HepG2 (cell line): Measurements from ENCODE around the gene NRL. TPM values are rescaled to one million over a fixed set of nuclear protein-coding genes. Genes with fewer than 3 reads are reported as not detected.

Experiments used
- CBX1 ChIP-seq: IDR thresholded peaks from one replicate; pipeline ENCODE4 v1.6.1; 2016; ENCODE audit warnings: antibody characterized with exemption, low read depth
- CBX2 ChIP-seq, 2 experiments: fragments of 200-600 bp in 1 of 2; sonication (generic); formaldehyde crosslinking in 1 of 2; IDR thresholded peaks; 2 replicates each; pipeline versions ENCODE4 v1.7.0 to v1.8.1; 2018 to 2022; ENCODE audit warnings: low read depth in 2 of 2, low read length in 1 of 2, mild to moderate bottlenecking in 1 of 2, missing genetic modification reagents in 1 of 2
- CREM ChIP-seq, 2 experiments: sonication (generic) in 1 of 2; formaldehyde crosslinking in 1 of 2; IDR thresholded peaks; 2 replicates each; pipeline versions ENCODE4 v1.4.0 to v1.6.1; 2016 to 2020; ENCODE audit warnings: antibody characterized with exemption in 1 of 2, mild to moderate bottlenecking in 1 of 2, missing genetic modification reagents in 1 of 2
- FOXC1 ChIP-seq: sonication (generic); formaldehyde crosslinking; IDR thresholded peaks from 2 replicates; pipeline ENCODE4 v1.8.0; 2022; ENCODE audit warnings: mild to moderate bottlenecking, missing genetic modification reagents, borderline replicate concordance
- IKZF1 ChIP-seq: fragments of 450-650 bp; IDR thresholded peaks from 2 replicates; pipeline ENCODE4 v1.7.1; 2016
- MED13 ChIP-seq: sonication (generic); formaldehyde crosslinking; IDR thresholded peaks from 2 replicates; pipeline ENCODE4 v1.5.0; 2020; ENCODE audit warnings: missing genetic modification reagents
- MTA1 ChIP-seq: sonication (generic); formaldehyde crosslinking; IDR thresholded peaks from 2 replicates; pipeline ENCODE4 v1.4.0; 2020; ENCODE audit warnings: missing genetic modification reagents, mild to moderate bottlenecking, borderline replicate concordance
- MTA3 ChIP-seq: sonication (generic); formaldehyde crosslinking; IDR thresholded peaks from 2 replicates; pipeline ENCODE4 v1.4.0; 2020; ENCODE audit warnings: missing genetic modification reagents
- TEAD2 ChIP-seq: sonication (generic); formaldehyde crosslinking; IDR thresholded peaks from 2 replicates; pipeline ENCODE4 v1.9.0; 2021; ENCODE audit warnings: missing genetic modification reagents
- WIZ ChIP-seq: sonication (generic); formaldehyde crosslinking; IDR thresholded peaks from 2 replicates; pipeline ENCODE4 v1.5.1; 2020; ENCODE audit warnings: mild to moderate bottlenecking, missing genetic modification reagents
- ZFAT ChIP-seq: sonication (generic); formaldehyde crosslinking; conservative IDR thresholded peaks from 2 replicates; pipeline ENCODE4 v1.8.1; 2023; ENCODE audit warnings: missing genetic modification reagents, inconsistent platforms
- ZNF232 ChIP-seq: sonication (generic); formaldehyde crosslinking; IDR thresholded peaks from 2 replicates; pipeline ENCODE4 v1.4.0; 2020; ENCODE audit warnings: missing genetic modification reagents, borderline replicate concordance
- ZNF263 ChIP-seq: sonication (generic); formaldehyde crosslinking; IDR thresholded peaks from 2 replicates; pipeline ENCODE4 v1.4.0; 2020; ENCODE audit warnings: missing genetic modification reagents
- ZNF33A ChIP-seq: sonication (generic); formaldehyde crosslinking; IDR thresholded peaks from 2 replicates; pipeline ENCODE4 v1.5.1; 2020; ENCODE audit warnings: missing genetic modification reagents, mild to moderate bottlenecking, moderate library complexity, borderline replicate concordance
- ZNF382 ChIP-seq: sonication (generic); formaldehyde crosslinking; IDR thresholded peaks from 2 replicates; pipeline ENCODE4 v1.5.0; 2020; ENCODE audit warnings: missing genetic modification reagents, mild to moderate bottlenecking, borderline replicate concordance
- ZNF607 ChIP-seq: sonication (generic); formaldehyde crosslinking; IDR thresholded peaks from 2 replicates; pipeline ENCODE4 v1.5.1; 2020; ENCODE audit warnings: missing genetic modification reagents, mild to moderate bottlenecking, borderline replicate concordance
- ZNF629 ChIP-seq: sonication (generic); formaldehyde crosslinking; conservative IDR thresholded peaks from 2 replicates; pipeline ENCODE4 v1.5.0; 2020; ENCODE audit warnings: missing genetic modification reagents
- ZNF747 ChIP-seq: sonication (generic); formaldehyde crosslinking; IDR thresholded peaks from 2 replicates; pipeline ENCODE4 v1.8.1; 2023; ENCODE audit warnings: missing genetic modification reagents, mild to moderate bottlenecking, borderline replicate concordance
- ZNF83 ChIP-seq: sonication (generic); formaldehyde crosslinking; IDR thresholded peaks from 2 replicates; pipeline ENCODE4 v1.4.0; 2020; ENCODE audit warnings: missing genetic modification reagents, mild to moderate bottlenecking, borderline replicate concordance
- ZSCAN21 ChIP-seq: sonication (generic); formaldehyde crosslinking; IDR thresholded peaks from 2 replicates; pipeline ENCODE4 v1.8.0; 2022; ENCODE audit warnings: mild to moderate bottlenecking, missing genetic modification reagents, moderate library complexity, borderline replicate concordance
- polyA plus RNA-seq, 8 experiments: library from polyadenylated mRNA; depleted of rRNA in 3 of 8; stranded (reverse) in 7 of 8; unstranded in 1 of 8; fragments of >200 nt; fragmentation: Illumina TruSeq in 4 of 8; extraction: Trizol in 4 of 8; gene quantifications; 2 replicates each; pipeline versions ENCODE4 v1.2.1 to v1.2.3, GENCODE V29; 2011 to 2016; ENCODE audit warnings: low read depth in 4 of 8, missing spikeins in 1 of 8, mixed read lengths in 1 of 8; ENCODE audit not compliant: insufficient read depth in 1 of 8
- total RNA-seq, 5 experiments: library from RNA; depleted of rRNA; stranded (reverse); fragments of >200 nt; fragmentation: Illumina TruSeq; extraction: Trizol; gene quantifications; 2 replicates each; pipeline ENCODE4 v1.2.3, GENCODE V29; 2016; ENCODE audit warnings: low read depth in 1 of 5
- TF ChIP-seq, protein P1 (sequence below): sonication (generic); formaldehyde crosslinking; IDR thresholded peaks from 2 replicates; pipeline ENCODE4 v1.4.0; 2020; ENCODE audit warnings: missing genetic modification reagents, borderline replicate concordance
- TF ChIP-seq, protein P2 (sequence below): IDR thresholded peaks from 2 replicates; pipeline ENCODE4 v1.6.1; 2012; ENCODE audit warnings: low read depth, low read length, improper control_type of control experiment
- TF ChIP-seq, protein P3 (sequence below): sonication (generic); formaldehyde crosslinking; IDR thresholded peaks from 2 replicates; pipeline ENCODE4 v1.4.0; 2020; ENCODE audit warnings: mild to moderate bottlenecking, missing genetic modification reagents
- TF ChIP-seq, protein P4 (sequence below): sonication (generic); formaldehyde crosslinking; IDR thresholded peaks from 2 replicates; pipeline ENCODE4 v1.5.0; 2020; ENCODE audit warnings: mild to moderate bottlenecking, missing genetic modification reagents, moderate library complexity

NRL gene
- total and polyA plus RNA-seq, 2 of the 13 experiments (the other 11 are each of a cell fraction or from before 2014, with no cell fraction given): 2.5 to 4.7 TPM

DNA sequence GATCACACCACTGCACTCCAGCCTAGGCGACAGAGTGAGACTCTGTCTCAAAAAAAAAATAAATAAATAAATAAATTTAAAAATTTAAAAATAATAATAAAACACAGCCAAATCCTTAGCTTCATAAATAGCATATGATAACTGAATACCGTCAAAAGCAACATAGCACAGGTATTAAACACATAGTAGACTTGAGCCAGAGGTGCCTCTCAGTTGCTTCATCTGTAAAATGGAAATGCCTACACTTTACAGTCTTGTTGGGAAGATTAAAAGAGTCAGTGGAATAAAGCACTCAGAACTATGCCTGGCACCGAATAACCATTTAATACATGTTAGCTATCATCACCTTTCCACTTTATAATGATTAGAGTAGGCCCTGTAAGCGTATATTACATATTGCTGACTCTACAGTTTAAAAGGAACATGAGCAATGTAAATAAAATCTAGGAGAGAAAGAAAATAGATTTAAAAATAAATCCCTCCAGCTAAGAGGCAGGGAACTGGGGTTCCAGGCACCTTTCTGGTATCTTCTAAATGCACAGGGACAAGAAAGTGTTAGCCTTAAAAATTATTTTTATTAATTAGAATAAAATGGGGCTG, 8.0 kb downstream of the NRL start (continued):
- TF ChIP-seq, protein P1, sequence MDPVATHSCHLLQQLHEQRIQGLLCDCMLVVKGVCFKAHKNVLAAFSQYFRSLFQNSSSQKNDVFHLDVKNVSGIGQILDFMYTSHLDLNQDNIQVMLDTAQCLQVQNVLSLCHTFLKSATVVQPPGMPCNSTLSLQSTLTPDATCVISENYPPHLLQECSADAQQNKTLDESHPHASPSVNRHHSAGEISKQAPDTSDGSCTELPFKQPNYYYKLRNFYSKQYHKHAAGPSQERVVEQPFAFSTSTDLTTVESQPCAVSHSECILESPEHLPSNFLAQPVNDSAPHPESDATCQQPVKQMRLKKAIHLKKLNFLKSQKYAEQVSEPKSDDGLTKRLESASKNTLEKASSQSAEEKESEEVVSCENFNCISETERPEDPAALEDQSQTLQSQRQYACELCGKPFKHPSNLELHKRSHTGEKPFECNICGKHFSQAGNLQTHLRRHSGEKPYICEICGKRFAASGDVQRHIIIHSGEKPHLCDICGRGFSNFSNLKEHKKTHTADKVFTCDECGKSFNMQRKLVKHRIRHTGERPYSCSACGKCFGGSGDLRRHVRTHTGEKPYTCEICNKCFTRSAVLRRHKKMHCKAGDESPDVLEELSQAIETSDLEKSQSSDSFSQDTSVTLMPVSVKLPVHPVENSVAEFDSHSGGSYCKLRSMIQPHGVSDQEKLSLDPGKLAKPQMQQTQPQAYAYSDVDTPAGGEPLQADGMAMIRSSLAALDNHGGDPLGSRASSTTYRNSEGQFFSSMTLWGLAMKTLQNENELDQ (CRISPR knock-in tag): no peak
- no peak for TF ChIP-seq ZNF33A (CRISPR knock-in tag)
- TF ChIP-seq CREM (IDR thresholded peaks at IDR 0.05): no peak
- no peak for TF ChIP-seq CREM (CRISPR knock-in tag; IDR thresholded peaks at IDR 0.05)
- peak; percentile 84 for TF ChIP-seq ZNF629 (CRISPR knock-in tag)
- no peak for TF ChIP-seq MTA1 (CRISPR knock-in tag)
- TF ChIP-seq ZNF747 (CRISPR knock-in tag): no peak
- no peak for TF ChIP-seq MED13
- TF ChIP-seq ZNF232 (CRISPR knock-in tag): no peak
- TF ChIP-seq MTA3: no peak
- no peak for TF ChIP-seq FOXC1 (CRISPR knock-in tag)
- no peak for TF ChIP-seq ZFAT
- TF ChIP-seq IKZF1: no peak
- no peak for TF ChIP-seq TEAD2 (CRISPR knock-in tag)
- TF ChIP-seq, protein P2, sequence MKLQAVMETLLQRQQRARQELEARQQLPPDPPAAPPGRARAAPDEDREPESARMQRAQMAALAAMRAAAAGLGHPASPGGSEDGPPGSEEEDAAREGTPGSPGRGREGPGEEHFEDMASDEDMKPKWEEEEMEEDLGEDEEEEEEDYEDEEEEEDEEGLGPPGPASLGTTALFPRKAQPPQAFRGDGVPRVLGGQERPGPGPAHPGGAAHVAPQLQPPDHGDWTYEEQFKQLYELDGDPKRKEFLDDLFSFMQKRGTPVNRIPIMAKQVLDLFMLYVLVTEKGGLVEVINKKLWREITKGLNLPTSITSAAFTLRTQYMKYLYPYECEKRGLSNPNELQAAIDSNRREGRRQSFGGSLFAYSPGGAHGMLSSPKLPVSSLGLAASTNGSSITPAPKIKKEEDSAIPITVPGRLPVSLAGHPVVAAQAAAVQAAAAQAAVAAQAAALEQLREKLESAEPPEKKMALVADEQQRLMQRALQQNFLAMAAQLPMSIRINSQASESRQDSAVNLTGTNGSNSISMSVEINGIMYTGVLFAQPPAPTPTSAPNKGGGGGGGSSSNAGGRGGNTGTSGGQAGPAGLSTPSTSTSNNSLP: no peak
- TF ChIP-seq CBX1: no peak
- TF ChIP-seq, protein P3, sequence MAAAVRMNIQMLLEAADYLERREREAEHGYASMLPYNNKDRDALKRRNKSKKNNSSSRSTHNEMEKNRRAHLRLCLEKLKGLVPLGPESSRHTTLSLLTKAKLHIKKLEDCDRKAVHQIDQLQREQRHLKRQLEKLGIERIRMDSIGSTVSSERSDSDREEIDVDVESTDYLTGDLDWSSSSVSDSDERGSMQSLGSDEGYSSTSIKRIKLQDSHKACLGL (CRISPR knock-in tag): no peak
- TF ChIP-seq ZNF83 (CRISPR knock-in tag): no peak
- TF ChIP-seq, protein P4, sequence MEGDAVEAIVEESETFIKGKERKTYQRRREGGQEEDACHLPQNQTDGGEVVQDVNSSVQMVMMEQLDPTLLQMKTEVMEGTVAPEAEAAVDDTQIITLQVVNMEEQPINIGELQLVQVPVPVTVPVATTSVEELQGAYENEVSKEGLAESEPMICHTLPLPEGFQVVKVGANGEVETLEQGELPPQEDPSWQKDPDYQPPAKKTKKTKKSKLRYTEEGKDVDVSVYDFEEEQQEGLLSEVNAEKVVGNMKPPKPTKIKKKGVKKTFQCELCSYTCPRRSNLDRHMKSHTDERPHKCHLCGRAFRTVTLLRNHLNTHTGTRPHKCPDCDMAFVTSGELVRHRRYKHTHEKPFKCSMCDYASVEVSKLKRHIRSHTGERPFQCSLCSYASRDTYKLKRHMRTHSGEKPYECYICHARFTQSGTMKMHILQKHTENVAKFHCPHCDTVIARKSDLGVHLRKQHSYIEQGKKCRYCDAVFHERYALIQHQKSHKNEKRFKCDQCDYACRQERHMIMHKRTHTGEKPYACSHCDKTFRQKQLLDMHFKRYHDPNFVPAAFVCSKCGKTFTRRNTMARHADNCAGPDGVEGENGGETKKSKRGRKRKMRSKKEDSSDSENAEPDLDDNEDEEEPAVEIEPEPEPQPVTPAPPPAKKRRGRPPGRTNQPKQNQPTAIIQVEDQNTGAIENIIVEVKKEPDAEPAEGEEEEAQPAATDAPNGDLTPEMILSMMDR (CRISPR knock-in tag): no peak
- no peak for TF ChIP-seq ZSCAN21 (CRISPR knock-in tag)
- TF ChIP-seq ZNF263 (CRISPR knock-in tag): no peak
- TF ChIP-seq ZNF607 (CRISPR knock-in tag): no peak
- TF ChIP-seq ZNF382: no peak
- TF ChIP-seq WIZ (CRISPR knock-in tag): no peak
- TF ChIP-seq CBX2 (IDR thresholded peaks at IDR 0.05; ENCODE audit: low read depth, low read length): no peak
- TF ChIP-seq CBX2 (CRISPR knock-in tag; IDR thresholded peaks at IDR 0.05; ENCODE audit: low read depth): no peak
